WERI-Rb-1 (cell line): ENCODE results near the gene ARHGEF12.

Experiments used
- DNase-seq: peaks from one replicate; pipeline ENCODE4 v3.0.0-alpha.2; 2020
- H3K27ac ChIP-seq: fragments of 250-450 bp; sonication (Bioruptor Pico); 2 replicates; pipeline ENCODE4 v1.5.1; 2020; ENCODE audit warnings: mild to moderate bottlenecking, moderate library complexity
- H3K27me3 ChIP-seq: fragments of 250-450 bp; sonication (Bioruptor Pico); 2 replicates; pipeline ENCODE4 v1.5.1; 2021; ENCODE audit warnings: mild to moderate bottlenecking, low read depth, moderate library complexity; ENCODE audit not compliant: insufficient read depth, severe bottlenecking
- H3K36me3 ChIP-seq: fragments of 250-450 bp; sonication (Bioruptor Pico); 2 replicates; pipeline ENCODE4 v1.5.1; 2020; ENCODE audit warnings: mild to moderate bottlenecking, moderate library complexity
- H3K4me3 ChIP-seq: 2 replicates; pipeline ENCODE4 v1.5.1; 2011; ENCODE audit warnings: low read depth, mild to moderate bottlenecking, control low read depth, low read length
- H3K9me3 ChIP-seq: fragments of 250-450 bp; sonication (Bioruptor Pico); 2 replicates; pipeline ENCODE4 v1.5.1; 2021; ENCODE audit warnings: mild to moderate bottlenecking, moderate library complexity; ENCODE audit not compliant: severe bottlenecking
- CTCF ChIP-seq: IDR thresholded peaks from 2 replicates; pipeline ENCODE4 v1.5.1; 2011; ENCODE audit warnings: low read depth, mild to moderate bottlenecking, control low read depth, inconsistent platforms, low read length

The ARHGEF12 gene

DNA sequence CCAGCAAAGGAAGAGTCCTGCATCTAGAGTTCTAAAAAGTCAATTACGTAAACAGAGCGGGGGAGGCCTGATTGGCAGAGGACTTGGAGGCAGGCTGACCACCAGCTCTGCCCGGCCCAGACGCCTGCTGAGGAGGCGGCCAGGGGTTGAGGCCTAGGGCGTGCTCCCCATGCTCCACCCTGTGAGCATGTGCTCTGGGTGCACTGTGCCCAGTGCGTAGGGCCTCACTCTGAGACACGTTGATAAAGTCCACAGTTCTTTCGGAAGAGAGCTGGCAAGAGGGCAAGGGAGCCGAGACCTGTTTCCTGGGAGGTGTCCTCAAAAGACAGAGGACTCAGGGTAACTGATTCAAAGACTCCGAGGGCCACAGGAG lies 200.6 kb downstream of the ARHGEF12 start:
- TF ChIP-seq CTCF: no peak
- Histone ChIP-seq H3K27ac (no peak overlapping the region), H3K36me3 (no peaks in the 10 kb centered on the region), H3K9me3 (no peaks in the 10 kb centered on the region), H3K4me3 (no peak overlapping the region), H3K27me3 (no peaks in the 10 kb centered on the region)
- DNase-seq: no peak

- H3K27ac ChIP-seq: no peak overlapping the region
- no peaks in the 10 kb centered on the region for H3K27me3 ChIP-seq
- H3K9me3 ChIP-seq: no peaks in the 10 kb centered on the region
- no peak for DNase-seq
- no peak overlapping the region for H3K4me3 ChIP-seq
- no peak for TF ChIP-seq CTCF
- no peaks in the 10 kb centered on the region for H3K36me3 ChIP-seq
Observed at GRCh38 chr11:120537996-120538395, 201.8 kb downstream of the ARHGEF12 start.

GRCh38 chr11:120538707-120539106 lies 202.5 kb downstream of the ARHGEF12 start:
- DNase-seq: no peak
- no peaks in the 10 kb centered on the region for H3K27me3 ChIP-seq
- no peak overlapping the region for H3K27ac ChIP-seq
- H3K9me3 ChIP-seq: no peaks in the 10 kb centered on the region
- no peak for TF ChIP-seq CTCF
- no peaks in the 10 kb centered on the region for H3K36me3 ChIP-seq
- no peak overlapping the region for H3K4me3 ChIP-seq
